ENCODE results near the gene PSMD7.
A peak's percentile ranks its signal among the peaks of the same experiment; 100 is the strongest.

Gene PSMD7

GRCh38 chr16:74296432-74297144, at the start of gene PSMD7:
PSMD7 (plus strand) TSS chr16:74296814; CDS start chr16:74296915, 101 bp downstream.
- in situ Hi-C loops (cut with HindIII; ENCODE audit: low pct_ligation_motif_present, low sequenced_read_pairs), result no loop called here
- Histone ChIP-seq H3K27me3 (replicated peaks) (no peaks in the 10 kb centered on the region), H3K36me3 (replicated peaks) (peaks cover 29% of the 10 kb centered on the region), H3K4me3 (ENCODE audit: low read depth, low read length) (peak within 1 kb of the TSS; percentile 93), H3K27ac (peak within 1 kb of the TSS; percentile 96)
- TF ChIP-seq CTCF (IDR thresholded peaks at IDR 0.05; ENCODE audit: low read depth, low read length, missing control alignments), result no peak
- peak; percentile 84 for DNase-seq

GRCh38 chr16:74249254-74249653, 47.4 kb upstream of the PSMD7 start:
- Histone ChIP-seq H3K36me3 (replicated peaks) (no peaks in the 10 kb centered on the region), H3K27me3 (replicated peaks) (no peaks in the 10 kb centered on the region), H3K4me3 (ENCODE audit: low read depth, low read length) (no peak overlapping the region), H3K27ac (no peak overlapping the region)
- no peak for DNase-seq
- in situ Hi-C loops (cut with HindIII; ENCODE audit: low pct_ligation_motif_present, low sequenced_read_pairs), result no loop called here
- no peak for TF ChIP-seq CTCF (IDR thresholded peaks at IDR 0.05; ENCODE audit: low read depth, low read length, missing control alignments)

GRCh38 chr16:74249846-74250245, 46.8 kb upstream of the PSMD7 start:
- no peaks in the 10 kb centered on the region for H3K27me3 ChIP-seq (replicated peaks)
- DNase-seq, result no peak
- H3K36me3 ChIP-seq (replicated peaks), result no peaks in the 10 kb centered on the region
- TF ChIP-seq CTCF (IDR thresholded peaks at IDR 0.05; ENCODE audit: low read depth, low read length, missing control alignments), result no peak
- H3K4me3 ChIP-seq (ENCODE audit: low read depth, low read length), result no peak overlapping the region
- in situ Hi-C loops (cut with HindIII; ENCODE audit: low pct_ligation_motif_present, low sequenced_read_pairs), result no loop called here
- no peak overlapping the region for H3K27ac ChIP-seq

GRCh38 chr16:74252329-74252728, 44.3 kb upstream of the PSMD7 start:
- Histone ChIP-seq H3K27ac (no peak overlapping the region), H3K27me3 (replicated peaks) (no peaks in the 10 kb centered on the region), H3K36me3 (replicated peaks) (no peaks in the 10 kb centered on the region), H3K4me3 (ENCODE audit: low read depth, low read length) (no peak overlapping the region)
- no peak for DNase-seq
- in situ Hi-C loops (cut with HindIII; ENCODE audit: low pct_ligation_motif_present, low sequenced_read_pairs), result no loop called here
- TF ChIP-seq CTCF (IDR thresholded peaks at IDR 0.05; ENCODE audit: low read depth, low read length, missing control alignments), result no peak

GRCh38 chr16:74253161-74253938, 43.3 kb upstream of the PSMD7 start:
- DNase-seq, result no peak
- TF ChIP-seq CTCF (IDR thresholded peaks at IDR 0.05; ENCODE audit: low read depth, low read length, missing control alignments), result no peak
- Histone ChIP-seq H3K27ac (no peak overlapping the region), H3K4me3 (ENCODE audit: low read depth, low read length) (no peak overlapping the region), H3K27me3 (replicated peaks) (no peaks in the 10 kb centered on the region), H3K36me3 (replicated peaks) (no peaks in the 10 kb centered on the region)
- in situ Hi-C loops (cut with HindIII; ENCODE audit: low pct_ligation_motif_present, low sequenced_read_pairs), result no loop called here
